Activated T-helper 17 cell treated with anti-CD3 and anti-CD28 coated beads, Interleukin-2, amount 50 U/mL, for 72 hours (primary cell): Measurements from ENCODE around the gene CCDC71. TPM values are rescaled to one million over a fixed set of nuclear protein-coding genes. Genes with fewer than 3 reads are reported as not detected.

Source experiments
- ATAC-seq: fragments of 150-1000 bp; cut with Tn5 transposase; replicated peaks from 2 replicates; pipeline ENCODE4 v1.10.0; 2021; ENCODE audit warnings: mild to moderate bottlenecking, moderate library complexity
- H3K27ac Mint-ChIP-seq: one replicate; pipeline ENCODE4 v1.8.0; 2022; ENCODE audit warnings: mixed read lengths
- H3K27me3 Mint-ChIP-seq: one replicate; pipeline ENCODE4 v1.8.0; 2022; ENCODE audit warnings: mixed read lengths
- H3K36me3 Mint-ChIP-seq: one replicate; pipeline ENCODE4 v1.8.0; 2022; ENCODE audit warnings: low read depth, mild to moderate bottlenecking, mixed read lengths
- H3K4me1 Mint-ChIP-seq: one replicate; pipeline ENCODE4 v1.8.0; 2022; ENCODE audit warnings: mixed read lengths
- H3K4me3 Mint-ChIP-seq: one replicate; pipeline ENCODE4 v1.8.0; 2022; ENCODE audit warnings: mild to moderate bottlenecking, mixed read lengths
- H3K9me3 Mint-ChIP-seq: one replicate; pipeline ENCODE4 v1.8.0; 2022; ENCODE audit warnings: mixed read lengths
- total RNA-seq, 2 donors: library from RNA; stranded (reverse); gene quantifications; one replicate each; pipeline ENCODE4 v1.2.3, GENCODE V29; 2022

The CCDC71 gene
- total RNA-seq, 2 donors from 2014 or later = 15.6 to 17.0 TPM

GRCh38 chr3:49174397-49174985 is 8.4 kb upstream of the CCDC71 start:
- ATAC-seq = no peak
- Mint-ChIP-seq H3K36me3 (no peaks in the 10 kb centered on the region), H3K4me3 (no peak overlapping the region), H3K4me1 (peaks cover 5% of the 10 kb centered on the region), H3K9me3 (no peaks in the 10 kb centered on the region), H3K27ac (no peak overlapping the region), H3K27me3 (peaks cover 8% of the 10 kb centered on the region)

GRCh38 chr3:49173792-49174170 is 7.7 kb upstream of the CCDC71 start:
- H3K36me3 Mint-ChIP-seq = no peaks in the 10 kb centered on the region
- no peaks in the 10 kb centered on the region for H3K9me3 Mint-ChIP-seq
- ATAC-seq = no peak
- H3K27me3 Mint-ChIP-seq = peaks cover under 1% of the 10 kb centered on the region
- H3K4me3 Mint-ChIP-seq = no peak overlapping the region
- H3K4me1 Mint-ChIP-seq = peaks cover 5% of the 10 kb centered on the region
- no peak overlapping the region for H3K27ac Mint-ChIP-seq

DNA sequence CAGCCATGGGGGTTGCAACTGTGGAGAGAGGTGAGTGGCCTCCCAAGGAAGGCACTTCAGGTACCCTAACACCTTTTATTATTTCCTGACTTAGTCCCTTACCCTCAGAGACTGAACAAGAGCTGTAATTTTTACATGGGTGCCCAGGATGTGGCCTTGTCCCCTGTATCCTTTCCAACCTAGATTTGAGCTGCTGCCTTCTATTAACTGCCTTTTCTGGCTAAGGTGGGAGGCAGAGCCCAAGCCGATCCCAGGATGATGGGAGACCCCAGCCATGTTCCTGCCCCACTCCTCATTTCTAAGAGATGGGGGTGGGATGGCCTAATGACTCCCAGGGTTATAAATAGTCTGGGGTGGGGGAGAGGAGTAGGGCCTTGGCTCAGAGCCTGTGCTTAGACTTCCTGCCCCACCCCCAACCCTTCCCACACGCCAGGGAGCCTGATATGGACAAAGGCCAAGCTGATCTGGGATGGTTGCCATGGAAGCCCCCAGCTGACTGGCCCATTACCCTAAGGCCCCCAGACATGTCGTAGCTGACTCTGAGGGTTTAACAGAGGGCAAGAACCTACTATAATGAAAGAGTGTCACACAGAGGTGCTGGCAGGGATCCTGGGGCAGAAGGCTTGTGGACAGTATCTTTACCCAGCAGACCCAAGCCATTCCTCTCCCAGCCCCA is 7.1 kb upstream of the CCDC71 start:
- Mint-ChIP-seq H3K27me3 (no peaks in the 10 kb centered on the region), H3K36me3 (no peaks in the 10 kb centered on the region), H3K9me3 (no peaks in the 10 kb centered on the region), H3K4me3 (no peak overlapping the region), H3K27ac (no peak overlapping the region), H3K4me1 (peaks cover 5% of the 10 kb centered on the region)
- no peak for ATAC-seq

DNA sequence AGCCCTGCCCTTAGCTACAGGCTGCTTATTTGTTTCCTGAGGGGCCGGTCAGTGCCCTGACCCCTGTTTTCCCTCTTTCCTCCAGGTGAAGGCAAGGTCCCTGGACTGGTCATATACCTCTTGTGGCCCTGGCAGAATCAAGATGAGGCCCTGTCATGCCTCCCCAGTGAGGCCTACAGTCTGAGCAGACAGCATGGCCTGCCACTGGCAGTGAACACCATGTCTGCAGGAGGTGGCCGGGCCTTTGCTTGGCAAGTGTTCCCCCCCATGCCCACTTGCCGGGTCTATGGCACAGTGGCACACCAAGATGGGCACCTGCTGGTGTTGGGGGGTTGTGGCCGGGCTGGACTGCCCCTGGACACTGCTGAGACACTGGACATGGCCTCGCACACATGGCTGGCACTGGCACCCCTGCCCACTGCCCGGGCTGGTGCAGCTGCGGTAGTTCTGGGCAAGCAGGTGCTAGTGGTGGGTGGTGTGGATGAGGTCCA is 6.5 kb upstream of the CCDC71 start:
- peaks cover 5% of the 10 kb centered on the region for H3K4me1 Mint-ChIP-seq
- H3K9me3 Mint-ChIP-seq = no peaks in the 10 kb centered on the region
- no peak overlapping the region for H3K4me3 Mint-ChIP-seq
- H3K36me3 Mint-ChIP-seq = no peaks in the 10 kb centered on the region
- no peaks in the 10 kb centered on the region for H3K27me3 Mint-ChIP-seq
- no peak overlapping the region for H3K27ac Mint-ChIP-seq
- ATAC-seq = no peak

DNA sequence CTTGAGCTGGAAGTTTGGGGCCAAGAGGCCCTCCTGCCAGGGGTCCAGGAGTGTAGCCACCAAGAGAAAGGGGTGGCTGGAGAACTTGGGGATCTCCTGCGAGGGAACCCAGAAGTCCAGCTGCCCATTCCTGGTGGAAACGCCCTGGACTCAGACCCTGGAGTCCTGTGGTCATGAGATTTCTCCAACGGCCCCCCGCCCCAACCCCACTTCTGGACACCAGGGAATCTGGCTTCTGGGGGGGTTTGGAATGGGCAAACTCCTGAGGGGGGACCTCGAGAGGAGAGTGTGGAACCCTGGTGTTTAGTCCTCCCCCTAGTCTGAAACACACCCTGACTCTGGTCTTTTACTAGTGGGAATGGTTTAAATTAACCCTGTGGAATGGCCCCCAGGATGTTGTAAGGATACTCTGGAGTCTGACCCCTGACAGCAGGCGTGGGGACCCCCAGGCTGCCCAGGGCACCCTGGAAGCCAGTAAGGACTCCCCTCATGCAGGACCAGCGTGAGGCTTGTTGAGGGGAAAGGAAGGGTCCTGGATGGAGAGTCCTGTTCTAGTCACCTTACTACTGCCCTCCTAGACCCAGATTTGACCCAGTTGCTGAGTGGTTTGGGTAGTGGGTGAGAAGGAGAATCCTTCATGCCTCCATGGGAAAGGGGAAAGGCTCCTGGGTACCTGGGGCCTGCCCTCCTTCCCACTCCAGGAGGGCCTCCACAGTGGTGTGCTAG is 5.8 kb upstream of the CCDC71 start:
- H3K4me3 Mint-ChIP-seq = peak overlapping the region; percentile 78
- H3K9me3 Mint-ChIP-seq = no peaks in the 10 kb centered on the region
- no peaks in the 10 kb centered on the region for H3K27me3 Mint-ChIP-seq
- no peaks in the 10 kb centered on the region for H3K36me3 Mint-ChIP-seq
- no peak overlapping the region for H3K27ac Mint-ChIP-seq
- ATAC-seq = no peak
- H3K4me1 Mint-ChIP-seq = peaks cover 5% of the 10 kb centered on the region

GRCh38 chr3:49171119-49171774 is 5.1 kb upstream of the CCDC71 start, which contains the start of gene KLHDC8B:
Gene KLHDC8B (plus strand): TSS chr3:49171598. CDS start chr3:49172770, 1,172 bp downstream.
- Mint-ChIP-seq H3K27me3 (no peaks in the 10 kb centered on the region), H3K9me3 (no peaks in the 10 kb centered on the region), H3K4me3 (peak within 1 kb of the TSS; percentile 78), H3K27ac (peak within 1 kb of the TSS; percentile 68), H3K36me3 (no peaks in the 10 kb centered on the region), H3K4me1 (peaks cover 5% of the 10 kb centered on the region)
- ATAC-seq = peak; percentile 88

GRCh38 chr3:49170744-49171118 is 4.6 kb upstream of the CCDC71 start:
- Mint-ChIP-seq H3K4me1 (peaks cover 5% of the 10 kb centered on the region), H3K9me3 (no peaks in the 10 kb centered on the region), H3K4me3 (peak overlapping the region; percentile 78), H3K27me3 (no peaks in the 10 kb centered on the region), H3K36me3 (peaks cover 1% of the 10 kb centered on the region), H3K27ac (peak overlapping the region; percentile 68)
- peak; percentile 2 for ATAC-seq

DNA sequence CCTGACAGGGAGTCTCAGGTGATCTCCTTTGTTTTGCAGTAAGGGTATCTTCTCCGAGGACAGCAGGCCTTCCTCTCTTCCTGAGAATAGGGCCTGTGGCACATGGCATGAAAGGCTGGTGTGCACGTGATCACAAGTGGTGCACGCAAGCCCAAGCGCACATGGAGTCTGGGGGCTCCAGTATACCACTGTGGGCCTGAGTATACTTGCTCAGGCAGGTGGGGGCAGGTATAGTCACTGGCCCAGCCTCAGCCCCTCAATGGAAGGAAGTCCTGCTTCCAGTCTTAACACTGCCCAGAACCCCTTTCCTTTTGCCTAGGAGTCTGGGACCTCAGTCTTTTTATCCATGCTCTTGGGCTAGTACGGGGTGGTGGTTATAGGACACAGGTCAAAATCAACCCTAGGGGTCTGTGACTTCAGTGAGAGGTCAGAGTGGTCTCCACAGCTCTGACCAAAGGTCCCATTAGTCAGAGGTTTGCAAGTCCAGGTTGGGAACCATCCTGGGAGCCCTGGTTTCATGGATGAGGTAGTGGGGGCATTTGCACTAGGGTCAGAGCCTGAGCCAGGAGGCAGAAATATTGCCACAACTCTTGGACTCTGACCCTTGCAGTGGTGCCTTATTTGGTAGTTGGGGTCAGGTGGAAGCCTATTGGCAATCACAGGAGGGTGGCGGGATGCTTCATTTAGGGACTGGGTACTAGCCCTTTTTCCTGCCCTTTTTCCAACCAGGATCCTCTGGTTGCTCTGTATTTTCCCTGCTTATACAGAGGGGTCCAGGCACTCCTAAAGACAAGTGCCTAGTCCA is 823 bp upstream of the CCDC71 start:
- peak overlapping the region; percentile 91 for H3K4me3 Mint-ChIP-seq
- H3K9me3 Mint-ChIP-seq = no peaks in the 10 kb centered on the region
- H3K27ac Mint-ChIP-seq = peak overlapping the region; percentile 93
- peaks cover 33% of the 10 kb centered on the region for H3K36me3 Mint-ChIP-seq
- ATAC-seq = no peak
- H3K4me1 Mint-ChIP-seq = peaks cover 19% of the 10 kb centered on the region
- H3K27me3 Mint-ChIP-seq = no peaks in the 10 kb centered on the region

GRCh38 chr3:49164983-49165720 is 979 bp downstream of the CCDC71 start:
- Mint-ChIP-seq H3K9me3 (no peaks in the 10 kb centered on the region), H3K4me1 (peaks cover 14% of the 10 kb centered on the region), H3K36me3 (peaks cover 33% of the 10 kb centered on the region)

GRCh38 chr3:49163609-49164008 is 2.5 kb downstream of the CCDC71 start:
- peaks cover 14% of the 10 kb centered on the region for H3K4me1 Mint-ChIP-seq
- H3K4me3 Mint-ChIP-seq = peak overlapping the region; percentile 91
- ATAC-seq = no peak
- peaks cover 33% of the 10 kb centered on the region for H3K36me3 Mint-ChIP-seq
- no peaks in the 10 kb centered on the region for H3K9me3 Mint-ChIP-seq
- no peak overlapping the region for H3K27ac Mint-ChIP-seq
- H3K27me3 Mint-ChIP-seq = no peaks in the 10 kb centered on the region

More at GRCh38 chr3:49164983-49165720, 979 bp downstream of the CCDC71 start:
- Mint-ChIP-seq H3K27ac (peak overlapping the region; percentile 93), H3K27me3 (no peaks in the 10 kb centered on the region), H3K4me3 (peak overlapping the region; percentile 91)
- no peak for ATAC-seq

GRCh38 chr3:49162751-49163419 is 3.2 kb downstream of the CCDC71 start:
- H3K27me3 Mint-ChIP-seq = no peaks in the 10 kb centered on the region
- H3K27ac Mint-ChIP-seq = no peak overlapping the region
- H3K4me3 Mint-ChIP-seq = no peak overlapping the region
- H3K4me1 Mint-ChIP-seq = peaks cover 14% of the 10 kb centered on the region
- ATAC-seq = no peak
- no peaks in the 10 kb centered on the region for H3K9me3 Mint-ChIP-seq
- peaks cover 33% of the 10 kb centered on the region for H3K36me3 Mint-ChIP-seq

DNA sequence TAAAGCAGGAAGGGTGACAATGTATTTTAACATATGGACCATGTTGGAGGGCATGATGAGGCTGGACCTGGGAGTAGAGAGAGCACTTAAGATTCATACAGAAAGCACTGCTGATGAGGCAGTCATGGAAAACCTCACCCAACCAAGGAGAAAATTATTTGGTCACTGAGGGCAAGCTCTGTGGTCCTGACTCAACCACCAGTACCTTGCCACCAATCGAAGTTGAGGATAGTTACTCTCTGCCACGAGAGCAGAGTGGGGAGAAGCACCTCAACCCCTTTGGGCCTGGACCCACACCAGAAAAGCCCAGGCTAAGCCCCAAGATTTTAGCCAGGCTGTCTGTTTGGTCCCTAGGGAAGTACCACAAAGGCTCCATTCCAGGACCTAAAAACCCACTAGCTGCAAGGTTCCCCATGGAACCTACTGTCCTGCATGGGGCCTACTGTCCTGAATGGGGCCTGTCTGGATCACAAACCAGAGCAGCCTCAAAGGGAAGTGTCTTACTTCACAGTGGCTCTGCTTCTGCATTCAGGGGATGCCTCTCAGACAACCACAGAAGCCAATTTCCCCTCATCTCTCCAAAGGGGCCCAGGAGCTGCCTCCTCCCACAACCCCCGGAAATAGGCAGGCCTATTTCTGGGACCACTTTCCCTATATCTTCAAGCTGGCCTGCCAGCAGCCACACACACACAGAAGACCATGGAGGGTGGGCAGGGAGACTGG is 4.2 kb downstream of the CCDC71 start:
- no peak overlapping the region for H3K4me3 Mint-ChIP-seq
- H3K36me3 Mint-ChIP-seq = peaks cover 33% of the 10 kb centered on the region
- H3K4me1 Mint-ChIP-seq = peaks cover 14% of the 10 kb centered on the region
- peak; percentile 49 for ATAC-seq
- H3K27me3 Mint-ChIP-seq = no peaks in the 10 kb centered on the region
- peak overlapping the region; percentile 54 for H3K27ac Mint-ChIP-seq
- no peaks in the 10 kb centered on the region for H3K9me3 Mint-ChIP-seq
